GM23248 (cell line): Measurements from ENCODE around the gene PLCH2.

ENCODE experiments used
- EZH2 ChIP-seq: fragments of 200-600 bp; sonication (generic); IDR thresholded peaks from 2 replicates; pipeline ENCODE4 v1.6.1; 2018; ENCODE audit warnings: antibody characterized with exemption, mild to moderate bottlenecking; ENCODE audit not compliant: insufficient read depth, poor library complexity, severe bottlenecking
- EZH2phosphoT487 ChIP-seq: fragments of 200-600 bp; sonication (generic); IDR thresholded peaks from 2 replicates; pipeline ENCODE4 v1.6.1; 2018; ENCODE audit warnings: antibody characterized with exemption, moderate library complexity, mild to moderate bottlenecking, low read depth; ENCODE audit not compliant: insufficient read depth

- no peak for TF ChIP-seq EZH2
- TF ChIP-seq EZH2phosphoT487 = no peak
Observed at GRCh38 chr1:2427051-2427450, 49.0 kb upstream of the PLCH2 start.
